Esophagus (tissue), 2 donors: ENCODE results near the gene CD40LG. TPM values are rescaled to one million over a fixed set of nuclear protein-coding genes. Genes with fewer than 3 reads are reported as not detected.

Source experiments
- H3K27ac ChIP-seq, 2 donors: one replicate each; pipeline ENCODE4 v1.5.1; 2013; ENCODE audit warnings: low read depth in 2 of 2, mild to moderate bottlenecking in 2 of 2, inconsistent platforms in 1 of 2, low read length in 1 of 2, moderate library complexity in 1 of 2
- H3K27me3 ChIP-seq, 2 donors: one replicate each; pipeline ENCODE4 v1.6.1; 2013; ENCODE audit warnings: low read length in 2 of 2, control low read depth in 1 of 2, mild to moderate bottlenecking in 1 of 2; ENCODE audit not compliant: insufficient read depth in 2 of 2, control insufficient read depth in 1 of 2
- H3K36me3 ChIP-seq, 2 donors: one replicate each; pipeline ENCODE4 v1.6.1; 2013; ENCODE audit warnings: low read length in 1 of 2; ENCODE audit not compliant: control insufficient read depth in 2 of 2, insufficient read depth in 2 of 2
- H3K4me1 ChIP-seq, 2 donors: one replicate each; pipeline ENCODE4 v1.6.1; 2013; ENCODE audit warnings: low read length in 1 of 2; ENCODE audit not compliant: control insufficient read depth in 2 of 2, insufficient read depth in 2 of 2
- H3K4me3 ChIP-seq, 2 donors: one replicate each; pipeline ENCODE4 v1.5.1; 2013; ENCODE audit warnings: low read length in 2 of 2, mild to moderate bottlenecking in 2 of 2, low read depth in 1 of 2, moderate library complexity in 1 of 2
- H3K9me3 ChIP-seq, 2 donors: one replicate each; pipeline ENCODE4 v1.6.1; 2013; ENCODE audit warnings: mild to moderate bottlenecking in 2 of 2, low read depth in 1 of 2, low read length in 1 of 2, moderate library complexity in 1 of 2; ENCODE audit not compliant: control insufficient read depth in 2 of 2, insufficient read depth in 1 of 2
- WGBS, 2 donors: extraction: QIAGEN DNeasy Blood & Tissue Kit; methylation state at CpG; one replicate each; pipeline ENCODE4 v1.1.7; 2013; 5-methylcytosine and 5-hydroxymethylcytosine counted together
- polyA plus RNA-seq, 2 donors: library from polyadenylated mRNA; stranded (reverse); fragments of 200-250 nt; gene quantifications; one replicate each; pipeline ENCODE4 v1.2.3, GENCODE V29; 2013
- donor health status: healthy with polysubstance abuse.
- donor health status: Bipolar disorder and iron deficiency.

Gene CD40LG
- polyA plus RNA-seq, 2 donors: 0.14 to 0.19 TPM

GRCh38 chrX:136662976-136663375 lies 15.0 kb downstream of the CD40LG start:
- Histone ChIP-seq H3K4me3 (no peak overlapping the region), H3K27ac (no peak overlapping the region), H3K4me1 (no peaks in the 10 kb centered on the region), H3K9me3 (peaks cover 0 to 2% of the 10 kb centered on the region in 2 donors), H3K36me3 (no peaks in the 10 kb centered on the region), H3K27me3 (peaks cover 0 to 10% of the 10 kb centered on the region in 2 donors)
- WGBS, 2 donors: 74 to 94% methylated on average over 1 of the region's 1 CpG

GRCh38 chrX:136665258-136665900 lies 17.4 kb downstream of the CD40LG start:
- Histone ChIP-seq H3K36me3 (no peaks in the 10 kb centered on the region), H3K27ac (no peak overlapping the region), H3K4me3 (no peak overlapping the region), H3K9me3 (peaks cover 0 to 2% of the 10 kb centered on the region in 2 donors), H3K27me3 (peaks cover 0 to 10% of the 10 kb centered on the region in 2 donors), H3K4me1 (no peaks in the 10 kb centered on the region)
- 86 to 89% methylated on average over 6 of the region's 6 CpGs for WGBS, 2 donors

- no peaks in the 10 kb centered on the region for H3K4me1 ChIP-seq
- 42 to 88% methylated on average over 1 of the region's 1 CpG for WGBS, 2 donors
- no peaks in the 10 kb centered on the region for H3K36me3 ChIP-seq
- peaks cover 0 to 2% of the 10 kb centered on the region in 2 donors for H3K9me3 ChIP-seq
- H3K4me3 ChIP-seq: no peak overlapping the region
- H3K27ac ChIP-seq: no peak overlapping the region
- peaks cover 0 to 10% of the 10 kb centered on the region in 2 donors for H3K27me3 ChIP-seq
These were observed 18.1 kb downstream of the CD40LG start for GRCh38 chrX:136666088-136666487.

GRCh38 chrX:136667446-136668168 lies 19.6 kb downstream of the CD40LG start:
- Histone ChIP-seq H3K4me3 (no peak overlapping the region), H3K9me3 (peaks cover 0 to 2% of the 10 kb centered on the region in 2 donors), H3K27me3 (peaks cover 0 to 13% of the 10 kb centered on the region in 2 donors), H3K36me3 (no peaks in the 10 kb centered on the region), H3K27ac (no peak overlapping the region), H3K4me1 (no peaks in the 10 kb centered on the region)
- whole genome bisulfite sequencing, 2 donors: 63 to 80% methylated on average over 10 of the region's 10 CpGs

GRCh38 chrX:136671006-136671610 lies 23.1 kb downstream of the CD40LG start:
- Histone ChIP-seq H3K27ac (no peak overlapping the region), H3K4me1 (no peaks in the 10 kb centered on the region), H3K27me3 (peaks cover 0 to 6% of the 10 kb centered on the region in 2 donors), H3K36me3 (no peaks in the 10 kb centered on the region), H3K4me3 (no peak overlapping the region), H3K9me3 (no peaks in the 10 kb centered on the region)
- WGBS, 2 donors: 86 to 89% methylated on average over 3 of the region's 3 CpGs

- no peaks in the 10 kb centered on the region for H3K36me3 ChIP-seq
- WGBS, 2 donors: 51 to 60% methylated on average over 5 of the region's 5 CpGs
- H3K27me3 ChIP-seq: peaks cover 0 to 6% of the 10 kb centered on the region in 2 donors
- no peak overlapping the region for H3K4me3 ChIP-seq
- no peaks in the 10 kb centered on the region for H3K9me3 ChIP-seq
- H3K27ac ChIP-seq: no peak overlapping the region
- no peaks in the 10 kb centered on the region for H3K4me1 ChIP-seq
These were observed 26.5 kb downstream of the CD40LG start for GRCh38 chrX:136674270-136674985.

GRCh38 chrX:136679531-136679930 lies 31.6 kb downstream of the CD40LG start:
- H3K36me3 ChIP-seq: no peaks in the 10 kb centered on the region
- WGBS, 2 donors: 69 to 78% methylated on average over 6 of the region's 6 CpGs
- H3K4me3 ChIP-seq: no peak overlapping the region
- no peaks in the 10 kb centered on the region for H3K9me3 ChIP-seq
- no peaks in the 10 kb centered on the region for H3K4me1 ChIP-seq
- no peaks in the 10 kb centered on the region for H3K27me3 ChIP-seq
- H3K27ac ChIP-seq: no peak overlapping the region

- H3K4me3 ChIP-seq: no peak overlapping the region
- no peaks in the 10 kb centered on the region for H3K36me3 ChIP-seq
- no peaks in the 10 kb centered on the region for H3K27me3 ChIP-seq
- WGBS, 2 donors: 63 to 80% methylated on average over 5 of the region's 5 CpGs
- no peaks in the 10 kb centered on the region for H3K4me1 ChIP-seq
- H3K9me3 ChIP-seq: no peaks in the 10 kb centered on the region
- no peak overlapping the region for H3K27ac ChIP-seq
These were observed 36.2 kb downstream of the CD40LG start for GRCh38 chrX:136684120-136684519.

GRCh38 chrX:136687457-136687856 lies 39.5 kb downstream of the CD40LG start:
- WGBS, 2 donors: 70 to 75% methylated on average over 1 of the region's 1 CpG
- H3K27ac ChIP-seq: no peak overlapping the region

More at GRCh38 chrX:136687457-136687856, 39.5 kb downstream of the CD40LG start:
- no peaks in the 10 kb centered on the region for H3K4me1 ChIP-seq
- H3K9me3 ChIP-seq: no peaks in the 10 kb centered on the region
- no peaks in the 10 kb centered on the region for H3K27me3 ChIP-seq
- peaks cover 0 to 2% of the 10 kb centered on the region in 2 donors for H3K36me3 ChIP-seq
- no peak overlapping the region for H3K4me3 ChIP-seq
